ENCODE results near the gene DICER1.

- TF ChIP-seq CTCF (IDR thresholded peaks at IDR 0.05) (no peak), POLR2A (IDR thresholded peaks at IDR 0.05) (no peak)
These were observed 112.7 kb downstream of the DICER1 start for GRCh38 chr14:95044463-95045105.
